Activated naive CD4-positive, alpha-beta T cell treated with anti-CD3 and anti-CD28 coated beads for 36 hours (primary cell): ENCODE data around the gene GP1BA. TPM values are rescaled to one million over a fixed set of nuclear protein-coding genes. Genes with fewer than 3 reads are reported as not detected.

Experiments used
- CTCF ChIA-PET: fragments of 350-600 bp; sonication (Branson Sonifier 250); formaldehyde crosslinking; loops from one replicate; lab custom pipeline; 2021; ENCODE audit warnings: antibody characterized with exemption; lab: Charles Lee
- DNase-seq: peaks from one replicate; pipeline ENCODE4 v3.0.0-alpha.2; 2020
- H3K27ac Mint-ChIP-seq: one replicate; pipeline ENCODE4 v1.8.0; 2021; ENCODE audit warnings: mild to moderate bottlenecking, mixed read lengths
- H3K27me3 Mint-ChIP-seq: one replicate; pipeline ENCODE4 v1.8.0; 2021; ENCODE audit warnings: low read depth, mixed read lengths
- H3K36me3 Mint-ChIP-seq: one replicate; pipeline ENCODE4 v1.8.0; 2021; ENCODE audit warnings: low read depth, mixed read lengths
- H3K4me1 Mint-ChIP-seq: one replicate; pipeline ENCODE4 v1.8.0; 2021; ENCODE audit warnings: low read depth, mixed read lengths
- H3K4me3 Mint-ChIP-seq: one replicate; pipeline ENCODE4 v1.8.0; 2021; ENCODE audit warnings: mild to moderate bottlenecking, moderate library complexity, mixed read lengths
- H3K9me3 Mint-ChIP-seq: one replicate; pipeline ENCODE4 v1.8.0; 2021; ENCODE audit warnings: mixed read lengths
- intact Hi-C: fragments of 100-400 bp; cut with micrococcal nuclease; formaldehyde crosslinking; loops from one replicate; pipeline ENCODE4 v1.15.1; 2023
- total RNA-seq, 2 experiments: library from RNA; stranded (reverse); gene quantifications; one replicate each; pipeline ENCODE4 v1.2.3, GENCODE V29; 2021

The GP1BA gene
- total RNA-seq, 2 experiments from 2014 or later: not detected

GRCh38 chr17:4965311-4965986 is 33.4 kb downstream of the GP1BA start:
- DNase-seq: no peak
- peaks cover 31% of the 10 kb centered on the region for H3K4me1 Mint-ChIP-seq
- no peaks in the 10 kb centered on the region for H3K9me3 Mint-ChIP-seq
- peak overlapping the region; percentile 40 for H3K27ac Mint-ChIP-seq
- intact Hi-C loops: loop anchor here (5.0 kb wide), 1 partner anchor 472 kb away; the partner anchor contains the start of gene C1QBP
- peaks cover 17% of the 10 kb centered on the region for H3K36me3 Mint-ChIP-seq
- no peaks in the 10 kb centered on the region for H3K27me3 Mint-ChIP-seq
- CTCF ChIA-PET: interaction anchor here (0.8 to 3.0 kb wide), 3 partner anchors 8 to 12 kb away, joined by 3 to 18 read pairs (median 4); no protein-coding TSS in a partner anchor
- peak overlapping the region; percentile 2 for H3K4me3 Mint-ChIP-seq

DNA sequence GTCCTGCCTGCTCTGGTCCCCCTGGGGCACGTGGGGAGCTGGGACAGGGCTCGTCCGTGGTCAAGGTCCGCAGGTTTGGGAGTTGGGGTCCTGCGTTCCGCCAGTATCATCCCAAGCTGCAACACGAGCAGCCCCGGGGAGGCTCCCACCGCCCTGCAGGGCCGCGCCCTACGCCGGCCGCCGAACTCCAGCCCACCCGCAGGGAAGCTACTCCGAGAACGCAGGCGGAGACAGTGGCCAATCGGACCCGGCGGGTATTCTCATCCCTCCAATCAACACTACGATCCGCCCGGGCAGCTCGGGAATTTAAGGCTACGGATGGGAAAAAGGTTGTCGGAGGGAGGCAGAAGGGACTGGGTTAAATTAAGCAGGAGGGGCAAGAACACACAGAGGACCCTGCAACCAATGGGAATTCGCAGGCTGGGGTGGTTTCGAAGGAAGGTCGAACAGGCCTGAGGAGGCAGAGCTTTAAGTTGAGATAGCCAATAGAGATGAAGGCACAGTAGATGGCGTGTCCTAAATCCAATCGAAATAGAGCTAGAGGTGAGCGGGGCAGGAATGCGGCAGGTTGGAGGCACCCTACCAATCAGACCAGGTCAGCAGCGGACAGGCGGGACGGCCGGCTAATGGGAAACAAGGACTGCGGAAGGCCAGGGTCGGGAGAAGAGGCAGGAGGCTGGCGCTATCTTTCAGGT is 34.9 kb downstream of the GP1BA start:
- no peak overlapping the region for H3K27ac Mint-ChIP-seq
- no peak overlapping the region for H3K4me3 Mint-ChIP-seq
- no peaks in the 10 kb centered on the region for H3K9me3 Mint-ChIP-seq
- H3K27me3 Mint-ChIP-seq: no peaks in the 10 kb centered on the region
- peaks cover 39% of the 10 kb centered on the region for H3K4me1 Mint-ChIP-seq
- DNase-seq: peak; percentile 97
- CTCF ChIA-PET: interaction anchor here (1.0 to 3.0 kb wide), 7 partner anchors 10 to 58 kb away, joined by 3 to 18 read pairs (median 4); partner anchors contain the start of genes CAMTA2, RNF167 and SLC25A11
- intact Hi-C loops: loop anchor here (1.0 to 5.0 kb wide), 8 partner anchors 19 to 470 kb away; partner anchors contain the start of genes ARRB2, C1QBP, CAMTA2 and INCA1
- H3K36me3 Mint-ChIP-seq: peaks cover 25% of the 10 kb centered on the region

- Mint-ChIP-seq H3K36me3 (peaks cover 25% of the 10 kb centered on the region), H3K4me1 (peaks cover 39% of the 10 kb centered on the region)
These were observed 35.7 kb downstream of the GP1BA start, which contains the start of gene SPAG7 for GRCh38 chr17:4967539-4968485. TSS of gene SPAG7 (minus strand) at chr17:4967817. CDS start at chr17:4967804, 13 bp downstream.

DNA sequence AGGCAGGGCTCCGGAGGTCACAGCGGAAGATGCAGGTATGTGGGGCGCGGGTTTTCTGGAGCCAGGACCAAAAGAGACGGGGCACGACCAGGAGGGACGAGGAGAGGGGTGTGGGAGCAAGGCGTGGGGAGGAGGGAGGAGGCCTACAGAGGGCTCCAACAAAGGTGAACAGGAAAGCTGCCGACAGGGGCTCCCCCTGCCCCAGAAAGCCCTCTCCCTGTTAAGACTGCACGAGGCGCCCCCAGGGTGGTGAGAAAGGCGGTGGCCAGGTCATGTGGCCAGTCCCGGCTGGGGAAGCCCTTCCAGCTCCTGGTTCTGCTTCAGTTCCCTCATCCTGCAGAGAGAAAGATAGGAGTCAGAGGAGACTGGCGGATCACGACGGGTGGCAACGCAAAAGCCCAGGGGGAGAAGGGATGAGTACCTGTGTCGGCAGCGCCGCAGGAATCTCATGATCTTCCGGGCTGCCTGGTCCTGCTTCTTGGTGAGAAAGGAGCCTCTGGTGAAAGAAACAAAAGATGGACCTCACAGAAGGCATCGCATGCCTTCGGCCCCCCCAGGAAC is 36.5 kb downstream of the GP1BA start:
- Mint-ChIP-seq H3K27ac (no peak overlapping the region), H3K27me3 (no peaks in the 10 kb centered on the region), H3K4me3 (no peak overlapping the region), H3K36me3 (peaks cover 24% of the 10 kb centered on the region), H3K9me3 (no peaks in the 10 kb centered on the region), H3K4me1 (peaks cover 39% of the 10 kb centered on the region)
- intact Hi-C loops: loop anchor here (5.0 kb wide), 1 partner anchor 469 kb away; the partner anchor contains the start of gene C1QBP
- peak; percentile 74 for DNase-seq
- CTCF ChIA-PET: interaction anchor here (1.0 to 1.8 kb wide), 4 partner anchors 12 to 94 kb away, joined by 3 to 6 read pairs (median 4); partner anchors contain the start of gene CAMTA2

More at GRCh38 chr17:4967539-4968485, 35.7 kb downstream of the GP1BA start, which contains the start of gene SPAG7:
- peak; percentile 95 for DNase-seq
- no peaks in the 10 kb centered on the region for H3K9me3 Mint-ChIP-seq
- CTCF ChIA-PET: interaction anchor here (1.0 to 3.0 kb wide), 7 partner anchors 11 to 59 kb away, joined by 3 to 18 read pairs (median 4); partner anchors contain the start of genes CAMTA2, RNF167 and SLC25A11
- no peak within 1 kb of the TSS for H3K27ac Mint-ChIP-seq
- no peak within 1 kb of the TSS for H3K4me3 Mint-ChIP-seq
- intact Hi-C loops: loop anchor here (1.0 to 5.0 kb wide), 8 partner anchors 19 to 469 kb away; partner anchors contain the start of genes ARRB2, C1QBP, CAMTA2 and INCA1
- H3K27me3 Mint-ChIP-seq: no peaks in the 10 kb centered on the region

GRCh38 chr17:4969047-4969550 is 37.0 kb downstream of the GP1BA start:
- CTCF ChIA-PET: interaction anchor here (0.8 to 1.8 kb wide), 5 partner anchors 13 to 93 kb away, joined by 3 to 6 read pairs (median 3); partner anchors contain the start of genes CAMTA2, RNF167 and SLC25A11
- Mint-ChIP-seq H3K36me3 (peaks cover 27% of the 10 kb centered on the region), H3K4me1 (peaks cover 39% of the 10 kb centered on the region), H3K27ac (no peak overlapping the region), H3K9me3 (no peaks in the 10 kb centered on the region), H3K4me3 (no peak overlapping the region), H3K27me3 (no peaks in the 10 kb centered on the region)
- DNase-seq: peak; percentile 79
- intact Hi-C loops: loop anchor here (5.0 kb wide), 1 partner anchor 468 kb away; the partner anchor contains the start of gene C1QBP

GRCh38 chr17:4969551-4970173 is 37.6 kb downstream of the GP1BA start:
- Mint-ChIP-seq H3K27me3 (no peaks in the 10 kb centered on the region), H3K36me3 (peaks cover 26% of the 10 kb centered on the region), H3K27ac (no peak overlapping the region), H3K4me1 (peaks cover 39% of the 10 kb centered on the region), H3K4me3 (no peak overlapping the region), H3K9me3 (no peaks in the 10 kb centered on the region)
- intact Hi-C loops: loop anchor here (5.0 kb wide), 1 partner anchor 468 kb away; the partner anchor contains the start of gene C1QBP
- peak; percentile 58 for DNase-seq
- CTCF ChIA-PET: interaction anchor here (0.8 to 2.7 kb wide), 7 partner anchors 11 to 93 kb away, joined by 3 to 17 read pairs (median 5); partner anchors contain the start of genes CAMTA2, RNF167 and SLC25A11

- Mint-ChIP-seq H3K27me3 (no peaks in the 10 kb centered on the region), H3K4me1 (peaks cover 37% of the 10 kb centered on the region), H3K9me3 (no peaks in the 10 kb centered on the region), H3K36me3 (peaks cover 23% of the 10 kb centered on the region), H3K27ac (no peak overlapping the region), H3K4me3 (no peak overlapping the region)
- CTCF ChIA-PET: interaction anchor here (0.6 to 2.7 kb wide), 6 partner anchors 11 to 331 kb away, joined by 3 to 17 read pairs (median 5); partner anchors contain the start of gene CAMTA2
- intact Hi-C loops: no loop called here
- DNase-seq: no peak
These were observed 38.2 kb downstream of the GP1BA start for GRCh38 chr17:4970273-4970672.

GRCh38 chr17:4971826-4972225 is 39.7 kb downstream of the GP1BA start:
- CTCF ChIA-PET: interaction anchor here (0.8 to 2.7 kb wide), 2 partner anchors 9 to 13 kb away, joined by 5 to 17 read pairs; no protein-coding TSS in a partner anchor

DNA sequence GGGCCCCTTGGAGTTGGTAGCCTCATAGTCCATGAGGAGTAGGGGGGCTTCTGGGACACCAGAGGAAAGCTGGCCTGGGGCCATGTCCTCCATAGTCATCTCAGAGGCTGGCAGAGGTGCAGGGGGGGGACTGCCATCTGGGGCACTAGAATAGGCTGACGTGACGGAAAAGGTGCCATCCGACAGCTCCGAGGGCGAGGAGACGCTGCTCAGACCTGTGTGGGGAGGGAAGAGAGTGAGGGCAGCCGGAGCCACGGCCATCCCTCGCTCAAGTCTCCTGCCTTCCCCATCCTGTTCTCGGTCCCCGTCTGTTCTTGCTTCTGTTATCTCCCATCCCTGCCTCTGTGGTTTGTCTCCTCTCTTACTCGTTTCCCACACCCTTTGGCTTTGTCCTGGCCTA is 40.2 kb downstream of the GP1BA start:
- no peak overlapping the region for H3K4me3 Mint-ChIP-seq
- peaks cover 26% of the 10 kb centered on the region for H3K4me1 Mint-ChIP-seq
- DNase-seq: no peak
- no peak overlapping the region for H3K27ac Mint-ChIP-seq
- intact Hi-C loops: no loop called here
- H3K9me3 Mint-ChIP-seq: no peaks in the 10 kb centered on the region
- CTCF ChIA-PET: interaction anchor here (0.8 to 2.7 kb wide), 2 partner anchors 8 to 13 kb away, joined by 5 to 17 read pairs; no protein-coding TSS in a partner anchor
- no peaks in the 10 kb centered on the region for H3K27me3 Mint-ChIP-seq
- peaks cover 17% of the 10 kb centered on the region for H3K36me3 Mint-ChIP-seq

More at GRCh38 chr17:4971826-4972225, 39.7 kb downstream of the GP1BA start:
- H3K4me1 Mint-ChIP-seq: peaks cover 26% of the 10 kb centered on the region
- no peaks in the 10 kb centered on the region for H3K27me3 Mint-ChIP-seq
- H3K27ac Mint-ChIP-seq: no peak overlapping the region
- DNase-seq: no peak
- peaks cover 17% of the 10 kb centered on the region for H3K36me3 Mint-ChIP-seq
- intact Hi-C loops: no loop called here
- no peaks in the 10 kb centered on the region for H3K9me3 Mint-ChIP-seq
- no peak overlapping the region for H3K4me3 Mint-ChIP-seq

DNA sequence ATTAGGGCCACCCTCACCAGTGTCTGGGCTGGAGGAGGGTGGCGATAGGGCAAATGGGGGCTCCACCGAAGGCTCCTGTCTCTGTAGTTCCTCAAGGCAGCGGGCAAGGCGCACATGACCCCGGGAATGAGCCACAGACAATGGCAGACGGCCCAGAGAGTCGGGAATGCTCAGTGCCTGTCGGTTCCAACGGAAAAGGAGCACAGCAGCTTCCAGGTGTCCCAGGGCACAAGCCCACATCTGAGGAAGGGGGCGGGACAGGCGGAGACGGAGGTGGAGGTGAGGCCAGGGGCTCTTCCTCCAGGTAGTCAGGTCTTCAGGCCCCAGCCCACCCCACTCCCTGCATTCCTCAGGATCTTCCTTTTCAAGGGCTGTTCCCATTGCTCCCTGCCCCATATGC is 40.7 kb downstream of the GP1BA start:
- H3K36me3 Mint-ChIP-seq: peaks cover 20% of the 10 kb centered on the region
- no peaks in the 10 kb centered on the region for H3K27me3 Mint-ChIP-seq
- no peak overlapping the region for H3K4me3 Mint-ChIP-seq
- intact Hi-C loops: no loop called here
- H3K27ac Mint-ChIP-seq: no peak overlapping the region
- H3K9me3 Mint-ChIP-seq: no peaks in the 10 kb centered on the region
- CTCF ChIA-PET: interaction anchor here (0.8 kb wide), 1 partner anchor 16 kb away, joined by 3 read pairs; no protein-coding TSS in a partner anchor
- peaks cover 26% of the 10 kb centered on the region for H3K4me1 Mint-ChIP-seq
- DNase-seq: no peak
